ENCODE data around the gene KRT36. TPM values are rescaled to one million over a fixed set of nuclear protein-coding genes. Genes with fewer than 3 reads are reported as not detected.

KRT36 gene
- total and polyA plus RNA-seq, 10 donors = 0.20 to 2.7 (median 0.36) TPM; not detected in 1

GRCh38 chr17:41516147-41516829 lies 26.6 kb upstream of the KRT36 start:
- Histone ChIP-seq H3K27me3 (replicated peaks in 1 of 7) (peaks cover 0 to 37% (median 0%) of the 10 kb centered on the region in 7 donors), H3K4me3 (no peak overlapping the region), H3K4me1 (peaks cover 0 to 8% (median 4%) of the 10 kb centered on the region in 6 donors), H3K36me3 (no peaks in the 10 kb centered on the region), H3K27ac (no peak overlapping the region), H3K9me3 (no peaks in the 10 kb centered on the region)
- intact Hi-C loops (cut with DNase I; ENCODE audit: low total_unique reads) = no loop called here
- TF ChIP-seq, protein P1, sequence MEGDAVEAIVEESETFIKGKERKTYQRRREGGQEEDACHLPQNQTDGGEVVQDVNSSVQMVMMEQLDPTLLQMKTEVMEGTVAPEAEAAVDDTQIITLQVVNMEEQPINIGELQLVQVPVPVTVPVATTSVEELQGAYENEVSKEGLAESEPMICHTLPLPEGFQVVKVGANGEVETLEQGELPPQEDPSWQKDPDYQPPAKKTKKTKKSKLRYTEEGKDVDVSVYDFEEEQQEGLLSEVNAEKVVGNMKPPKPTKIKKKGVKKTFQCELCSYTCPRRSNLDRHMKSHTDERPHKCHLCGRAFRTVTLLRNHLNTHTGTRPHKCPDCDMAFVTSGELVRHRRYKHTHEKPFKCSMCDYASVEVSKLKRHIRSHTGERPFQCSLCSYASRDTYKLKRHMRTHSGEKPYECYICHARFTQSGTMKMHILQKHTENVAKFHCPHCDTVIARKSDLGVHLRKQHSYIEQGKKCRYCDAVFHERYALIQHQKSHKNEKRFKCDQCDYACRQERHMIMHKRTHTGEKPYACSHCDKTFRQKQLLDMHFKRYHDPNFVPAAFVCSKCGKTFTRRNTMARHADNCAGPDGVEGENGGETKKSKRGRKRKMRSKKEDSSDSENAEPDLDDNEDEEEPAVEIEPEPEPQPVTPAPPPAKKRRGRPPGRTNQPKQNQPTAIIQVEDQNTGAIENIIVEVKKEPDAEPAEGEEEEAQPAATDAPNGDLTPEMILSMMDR (IDR thresholded peaks at IDR 0.05 in 8 of 11, conservative IDR thresholded peaks at IDR 0.05 in 3 of 11) = no peak
- TF ChIP-seq POLR2AphosphoS5 (IDR thresholded peaks at IDR 0.05) (no peak), POLR2A (IDR thresholded peaks at IDR 0.05) (no peak)
- DNase-seq = no peak
- 78 to 90% (median 82%) methylated on average over 10 to 14 of the region's 14 CpGs for WGBS, 5 donors

GRCh38 chr17:41513168-41513547 lies 23.4 kb upstream of the KRT36 start:
- Histone ChIP-seq H3K27me3 (replicated peaks in 1 of 7) (peaks cover 0 to 14% (median 0%) of the 10 kb centered on the region in 7 donors), H3K9me3 (no peaks in the 10 kb centered on the region), H3K4me3 (peak overlapping the region in 1 of 8 donors; percentile 19), H3K4me1 (peaks cover 0 to 8% (median 3%) of the 10 kb centered on the region in 6 donors), H3K36me3 (no peaks in the 10 kb centered on the region), H3K27ac (no peak overlapping the region)
- TF ChIP-seq POLR2A (IDR thresholded peaks at IDR 0.05) = no peak
- TF ChIP-seq, protein P1 (IDR thresholded peaks at IDR 0.05 in 8 of 11, conservative IDR thresholded peaks at IDR 0.05 in 3 of 11) = no peak
- no peak for TF ChIP-seq POLR2AphosphoS5 (IDR thresholded peaks at IDR 0.05)
- no peak for DNase-seq
- 83 to 90% (median 87%) methylated on average over 4 to 5 of the region's 5 CpGs for WGBS, 5 donors
- intact Hi-C loops (cut with DNase I; ENCODE audit: low total_unique reads) = no loop called here

DNA sequence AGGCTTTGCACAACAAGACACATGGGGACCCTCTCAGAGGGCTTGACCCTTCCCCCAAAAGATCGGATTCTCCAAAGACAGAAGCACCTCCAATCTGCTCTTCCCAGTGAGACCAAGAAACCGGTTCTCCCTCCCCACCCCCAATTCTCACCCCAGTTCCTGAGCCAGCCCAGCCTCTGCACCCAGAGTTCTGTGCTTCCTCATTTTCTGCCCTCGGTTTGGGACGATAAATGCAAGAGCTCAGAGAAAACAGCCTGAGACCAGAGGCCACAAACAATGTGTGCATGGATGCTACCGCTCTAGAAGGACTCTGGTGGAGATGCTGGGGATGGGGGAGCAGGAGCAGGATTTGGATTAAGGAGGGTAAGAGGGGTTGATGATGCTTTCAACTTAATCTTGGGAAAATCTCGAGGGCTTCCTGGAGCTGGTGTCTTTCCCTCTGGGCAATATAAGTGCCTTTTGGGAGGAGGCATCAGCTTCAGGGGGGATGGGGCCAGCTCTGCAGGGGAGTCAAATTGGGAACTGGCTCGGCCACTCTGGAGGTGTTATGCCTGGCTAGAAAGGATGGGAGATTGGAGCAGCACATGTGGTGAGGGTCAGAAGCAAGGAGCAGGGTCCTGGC lies 22.9 kb upstream of the KRT36 start:
- 33 to 48% (median 37%) methylated on average over 7 of the region's 7 CpGs for WGBS, 5 donors

More for the DNA sequence above, 22.9 kb upstream of the KRT36 start:
- peaks cover 0 to 8% (median 3%) of the 10 kb centered on the region in 6 donors for H3K4me1 ChIP-seq
- no peak for DNase-seq
- intact Hi-C loops (cut with DNase I; ENCODE audit: low total_unique reads) = no loop called here
- H3K4me3 ChIP-seq = peak overlapping the region in 1 of 8 donors; percentile 19
- peak overlapping the region in 1 of 8 donors; percentile 18 for H3K27ac ChIP-seq
- H3K9me3 ChIP-seq = no peaks in the 10 kb centered on the region
- no peaks in the 10 kb centered on the region for H3K36me3 ChIP-seq
- peaks cover 0 to 9% (median 0%) of the 10 kb centered on the region in 7 donors for H3K27me3 ChIP-seq (replicated peaks in 1 of 7)
- TF ChIP-seq, protein P1 (IDR thresholded peaks at IDR 0.05 in 8 of 11, conservative IDR thresholded peaks at IDR 0.05 in 3 of 11) = no peak
- TF ChIP-seq POLR2A (IDR thresholded peaks at IDR 0.05) (no peak), POLR2AphosphoS5 (IDR thresholded peaks at IDR 0.05) (no peak)

Data from spleen (tissue), 11 donors.